ENCODE results near the gene CAND2. TPM values are rescaled to one million over a fixed set of nuclear protein-coding genes. Genes with fewer than 3 reads are reported as not detected.

CAND2 gene
- total and polyA plus RNA-seq, 9 of the 15 experiments (the other 6 are each of a cell fraction or from before 2014, with no cell fraction given): 0.91 to 14.9 (median 4.3) TPM

GRCh38 chr3:12875857-12876836, 79.7 kb downstream of the CAND2 start (continued):
- TF ChIP-seq OTX1 (CRISPR knock-in tag; IDR thresholded peaks at IDR 0.05) (no peak), MEIS2 (IDR thresholded peaks at IDR 0.05; ENCODE audit: partially characterized antibody) (peak; percentile 68), ZBTB2 (IDR thresholded peaks at IDR 0.05) (peak; percentile 21; the same call in 1 of the 2 replicates), ATF3 (IDR thresholded peaks at IDR 0.05) (0 out of 2 replicates have a peak, but pooled peaks have one; percentile 15), ATF3 (CRISPR knock-in tag; conservative IDR thresholded peaks at IDR 0.05) (no peak), ZZZ3 (IDR thresholded peaks at IDR 0.05) (no peak), TBP (optimal IDR thresholded peaks at IDR 0.05; ENCODE audit: low read depth, low read length) (peak; percentile 21), MAZ (CRISPR knock-in tag; conservative IDR thresholded peaks at IDR 0.05 in 1 of 2, IDR thresholded peaks at IDR 0.05 in 1 of 2) (peak in 1 of 2 experiments; percentile 78), STAG1 (CRISPR knock-in tag; IDR thresholded peaks at IDR 0.05; ENCODE audit: borderline replicate concordance) (no peak), U2AF1 (optimal IDR thresholded peaks at IDR 0.05; ENCODE audit: low read depth, low read length) (peak; percentile 42), MTA3 (IDR thresholded peaks at IDR 0.05; ENCODE audit: borderline replicate concordance) (0 out of 2 replicates have a peak, but pooled peaks have one; percentile 55), SREBF2 (CRISPR knock-in tag; IDR thresholded peaks at IDR 0.05) (no peak), SMARCA4 (IDR thresholded peaks at IDR 0.05) (no peak), POLR2G (IDR thresholded peaks at IDR 0.05; ENCODE audit: low read depth, low read length) (peak; percentile 72), ZBTB7A (IDR thresholded peaks at IDR 0.05; ENCODE audit: borderline replicate concordance, control insufficient read depth, low read depth, low read length) (peak; percentile 84; the same call in 1 of the 2 replicates), HDAC1 (IDR thresholded peaks at IDR 0.05) (0 out of 4 replicates have a peak, but pooled peaks of 1 of the 2 experiments have one; percentile 62), YY1 (IDR thresholded peaks at IDR 0.05; ENCODE audit: borderline replicate concordance in 1 of 3, control insufficient read depth in 1 of 3, extremely low read depth in 1 of 3, insufficient read depth in 3 of 3, insufficient read length in 1 of 3, insufficient replicate concordance in 2 of 3, low read depth in 1 of 3, low read length in 2 of 3) (peak in 1 of 3 experiments; percentile 23), TFAM (CRISPR knock-in tag; conservative IDR thresholded peaks at IDR 0.05) (no peak), CXXC5 (CRISPR knock-in tag; IDR thresholded peaks at IDR 0.05) (peak; percentile 72), NFE2 (IDR thresholded peaks at IDR 0.05; ENCODE audit: low read depth) (no peak), ZBTB49 (CRISPR knock-in tag; IDR thresholded peaks at IDR 0.05; ENCODE audit: borderline replicate concordance) (no peak), RBM34 (IDR thresholded peaks at IDR 0.05; ENCODE audit: borderline replicate concordance, insufficient read depth, low read length) (peak; percentile 58; the same call in 1 of the 2 replicates)

Measured in K562 (cell line).